C4-2B (cell line): ENCODE measurements around the gene SLC22A2.

Experiments
- CTCF ChIP-seq: fragments of 450-650 bp; conservative IDR thresholded peaks from 2 replicates; pipeline ENCODE4 v1.5.1; 2017; ENCODE audit warnings: mild to moderate bottlenecking
- ZFX ChIP-seq: fragments of 450-650 bp; IDR thresholded peaks from 2 replicates; pipeline ENCODE4 v1.6.1; 2017

- TF ChIP-seq CTCF (no peak), ZFX (no peak)
Observed at GRCh38 chr6:160177220-160177619, 81.4 kb downstream of the SLC22A2 start.
